ENCODE data around the gene GIMAP2. TPM values are rescaled to one million over a fixed set of nuclear protein-coding genes. Genes with fewer than 3 reads are reported as not detected.

The GIMAP2 gene
- total RNA-seq, 1 donor from 2014 or later = not detected

DNA sequence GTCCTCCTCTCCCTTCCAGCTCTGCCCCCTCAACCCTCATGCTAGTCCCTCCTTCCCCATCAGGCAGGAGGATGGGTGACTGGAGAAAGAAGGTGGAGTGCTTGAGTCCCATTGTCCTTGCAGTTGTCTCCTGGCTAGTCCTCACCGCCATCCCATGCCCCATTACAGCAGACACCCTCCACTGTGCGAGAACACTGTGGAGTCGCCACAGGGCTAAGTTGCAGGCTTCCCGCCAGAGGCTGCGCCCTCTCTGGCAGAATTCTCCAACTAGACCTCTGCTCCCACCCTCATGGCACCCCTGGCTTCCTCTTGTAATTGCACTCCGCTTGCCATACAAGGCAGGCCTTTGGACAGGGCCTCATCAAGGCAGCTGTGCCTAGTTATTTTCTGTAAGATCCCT, 3.1 kb downstream of the GIMAP2 start:
- peaks cover 14% of the 10 kb centered on the region for H3K27me3 Mint-ChIP-seq
- no peak overlapping the region for H3K4me3 Mint-ChIP-seq
- DNase-seq (ENCODE audit: extremely low spot score, unreplicated experiment) = no peak
- H3K9me3 Mint-ChIP-seq = no peaks in the 10 kb centered on the region
- no peaks in the 10 kb centered on the region for H3K36me3 Mint-ChIP-seq
- TF ChIP-seq, protein P1, sequence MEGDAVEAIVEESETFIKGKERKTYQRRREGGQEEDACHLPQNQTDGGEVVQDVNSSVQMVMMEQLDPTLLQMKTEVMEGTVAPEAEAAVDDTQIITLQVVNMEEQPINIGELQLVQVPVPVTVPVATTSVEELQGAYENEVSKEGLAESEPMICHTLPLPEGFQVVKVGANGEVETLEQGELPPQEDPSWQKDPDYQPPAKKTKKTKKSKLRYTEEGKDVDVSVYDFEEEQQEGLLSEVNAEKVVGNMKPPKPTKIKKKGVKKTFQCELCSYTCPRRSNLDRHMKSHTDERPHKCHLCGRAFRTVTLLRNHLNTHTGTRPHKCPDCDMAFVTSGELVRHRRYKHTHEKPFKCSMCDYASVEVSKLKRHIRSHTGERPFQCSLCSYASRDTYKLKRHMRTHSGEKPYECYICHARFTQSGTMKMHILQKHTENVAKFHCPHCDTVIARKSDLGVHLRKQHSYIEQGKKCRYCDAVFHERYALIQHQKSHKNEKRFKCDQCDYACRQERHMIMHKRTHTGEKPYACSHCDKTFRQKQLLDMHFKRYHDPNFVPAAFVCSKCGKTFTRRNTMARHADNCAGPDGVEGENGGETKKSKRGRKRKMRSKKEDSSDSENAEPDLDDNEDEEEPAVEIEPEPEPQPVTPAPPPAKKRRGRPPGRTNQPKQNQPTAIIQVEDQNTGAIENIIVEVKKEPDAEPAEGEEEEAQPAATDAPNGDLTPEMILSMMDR (conservative IDR thresholded peaks at IDR 0.05) = no peak
- H3K4me1 Mint-ChIP-seq (ENCODE audit: unreplicated experiment) = no peaks in the 10 kb centered on the region
- no peak overlapping the region for H3K27ac Mint-ChIP-seq

DNA sequence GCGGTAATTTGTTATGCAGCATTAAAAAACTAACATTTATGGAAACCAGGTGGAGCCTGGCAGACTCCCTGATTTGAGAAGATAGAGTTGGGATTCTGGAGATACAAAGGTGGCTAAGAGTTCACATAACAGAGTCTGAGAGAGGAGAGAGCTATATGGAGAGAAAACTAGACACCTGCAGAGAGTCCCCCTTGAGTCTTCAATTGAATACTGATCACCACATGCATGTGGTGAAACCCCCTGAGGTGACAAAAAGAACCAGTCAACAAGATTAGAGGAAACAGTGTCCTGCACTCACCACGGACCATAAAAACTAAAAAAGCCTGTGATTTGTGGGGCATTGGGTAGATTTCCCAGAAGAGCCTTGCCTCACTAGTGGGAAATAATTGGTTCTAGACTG, 10.1 kb downstream of the GIMAP2 start:
- DNase-seq (ENCODE audit: extremely low spot score, unreplicated experiment) = no peak
- Mint-ChIP-seq H3K36me3 (no peaks in the 10 kb centered on the region), H3K27me3 (no peaks in the 10 kb centered on the region), H3K9me3 (no peaks in the 10 kb centered on the region), H3K4me1 (ENCODE audit: unreplicated experiment) (no peaks in the 10 kb centered on the region), H3K4me3 (no peak overlapping the region), H3K27ac (no peak overlapping the region)
- TF ChIP-seq, protein P1 (conservative IDR thresholded peaks at IDR 0.05) = no peak

DNA sequence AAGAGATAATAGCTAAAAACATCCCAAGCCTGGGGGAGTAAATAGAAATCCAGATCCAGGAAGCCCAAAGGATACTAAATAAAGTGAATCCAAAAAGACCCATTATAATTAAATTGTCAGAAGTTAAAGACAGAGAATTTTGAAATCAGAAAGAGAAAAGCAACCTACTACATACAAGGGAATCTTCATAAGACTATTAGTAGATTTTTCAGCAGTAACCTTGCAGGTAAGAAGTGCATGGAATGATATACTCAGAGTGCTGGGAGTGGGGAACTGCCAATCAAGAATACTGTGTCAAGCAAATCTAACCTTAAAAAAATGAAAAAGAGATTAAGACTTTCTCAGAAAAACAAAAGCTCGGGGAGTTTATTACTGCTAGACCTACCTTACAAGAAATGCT, 17.7 kb downstream of the GIMAP2 start:
- no peak for DNase-seq (ENCODE audit: extremely low spot score, unreplicated experiment)
- Mint-ChIP-seq H3K4me3 (no peak overlapping the region), H3K27me3 (no peaks in the 10 kb centered on the region), H3K36me3 (no peaks in the 10 kb centered on the region), H3K9me3 (peaks cover 16% of the 10 kb centered on the region), H3K4me1 (ENCODE audit: unreplicated experiment) (no peaks in the 10 kb centered on the region), H3K27ac (no peak overlapping the region)
- TF ChIP-seq, protein P1 (conservative IDR thresholded peaks at IDR 0.05) = no peak

DNA sequence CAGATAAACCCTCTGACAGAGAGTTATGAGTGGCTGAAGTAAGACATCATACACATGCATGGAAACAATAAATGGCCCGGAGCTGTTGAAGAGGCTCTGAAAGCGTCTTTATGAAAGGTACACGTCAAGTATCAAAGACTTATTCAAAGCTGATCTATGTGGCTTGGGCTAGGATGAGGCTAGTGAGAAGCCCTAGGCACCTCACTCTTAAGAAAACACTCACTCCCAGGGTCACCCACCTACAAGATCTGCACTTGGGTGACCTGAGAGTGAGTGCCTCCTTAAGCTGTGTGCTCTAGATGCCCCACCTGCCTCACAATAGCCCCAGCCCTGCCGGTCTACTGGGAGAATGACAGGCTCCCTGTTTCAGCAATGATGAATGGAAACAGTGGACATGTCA, 29.8 kb downstream of the GIMAP2 start:
- DNase-seq (ENCODE audit: extremely low spot score, unreplicated experiment) = no peak
- H3K9me3 Mint-ChIP-seq = peaks cover 5% of the 10 kb centered on the region
- TF ChIP-seq, protein P1 (conservative IDR thresholded peaks at IDR 0.05) = no peak
- H3K4me3 Mint-ChIP-seq = no peak overlapping the region
- no peak overlapping the region for H3K27ac Mint-ChIP-seq
- no peaks in the 10 kb centered on the region for H3K36me3 Mint-ChIP-seq
- H3K4me1 Mint-ChIP-seq (ENCODE audit: unreplicated experiment) = no peaks in the 10 kb centered on the region
- peaks cover 17% of the 10 kb centered on the region for H3K27me3 Mint-ChIP-seq

DNA sequence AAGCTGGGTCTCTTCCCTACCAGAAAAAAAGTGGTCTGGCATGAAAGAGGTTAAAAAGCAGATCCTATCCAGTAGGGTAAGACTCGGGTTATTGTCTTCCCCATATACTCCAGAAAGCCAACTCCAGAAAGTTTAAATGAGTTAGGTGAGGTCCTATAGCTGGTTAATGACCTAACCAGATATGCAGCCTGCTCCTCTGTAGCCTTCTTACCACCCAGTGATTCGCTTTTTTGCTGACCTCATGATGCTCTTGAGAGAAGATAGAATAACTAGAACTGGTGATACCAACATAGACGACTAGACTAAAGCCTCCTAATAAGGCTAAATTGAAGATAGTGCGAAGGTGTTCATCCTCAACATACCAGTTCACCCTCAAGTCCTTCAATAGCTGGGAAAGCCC, 30.2 kb downstream of the GIMAP2 start:
- Mint-ChIP-seq H3K27me3 (peaks cover 17% of the 10 kb centered on the region), H3K4me1 (ENCODE audit: unreplicated experiment) (no peaks in the 10 kb centered on the region), H3K9me3 (peaks cover 5% of the 10 kb centered on the region), H3K36me3 (no peaks in the 10 kb centered on the region), H3K4me3 (no peak overlapping the region), H3K27ac (no peak overlapping the region)
- TF ChIP-seq, protein P1 (conservative IDR thresholded peaks at IDR 0.05) = no peak
- no peak for DNase-seq (ENCODE audit: extremely low spot score, unreplicated experiment)

DNA sequence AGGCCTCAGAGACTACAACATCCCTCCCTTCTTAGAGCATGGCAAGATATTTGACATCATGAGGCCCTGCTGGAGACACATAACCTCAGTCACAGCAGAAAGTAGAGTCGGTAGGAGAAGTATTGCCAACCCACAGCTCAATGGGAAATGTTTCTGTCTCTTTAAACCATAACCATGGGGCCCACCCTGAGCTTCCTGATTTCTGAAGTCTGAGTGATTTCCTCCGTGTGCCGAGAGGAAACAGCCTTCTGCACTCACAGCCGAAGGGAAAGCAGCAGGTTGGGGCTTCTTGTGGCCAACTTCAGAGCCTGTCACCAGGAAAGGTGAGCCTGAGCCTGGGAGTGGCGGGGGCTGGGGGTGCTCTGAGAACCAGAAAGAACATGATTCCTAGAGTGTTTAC, 30.9 kb downstream of the GIMAP2 start, which contains the start of gene GIMAP1:
TSS of gene GIMAP1 (plus strand) at position 246 of the 400 bp plus-strand sequence. CDS start 2,435 bp downstream, outside the sequence.
- Mint-ChIP-seq H3K27me3 (peaks cover 17% of the 10 kb centered on the region), H3K4me3 (no peak within 1 kb of the TSS), H3K36me3 (no peaks in the 10 kb centered on the region), H3K9me3 (peaks cover 5% of the 10 kb centered on the region), H3K4me1 (ENCODE audit: unreplicated experiment) (no peaks in the 10 kb centered on the region), H3K27ac (no peak within 1 kb of the TSS)
- TF ChIP-seq, protein P1 (conservative IDR thresholded peaks at IDR 0.05) = no peak
- DNase-seq (ENCODE audit: extremely low spot score, unreplicated experiment) = no peak
